ENCODE data around the gene SIGLEC9.

GRCh38 chr19:51108066-51108804, 16.5 kb upstream of the SIGLEC9 start, which contains the start of gene CTU1:
- TF ChIP-seq SUZ12 (IDR thresholded peaks at IDR 0.05; ENCODE audit: extremely low read depth, insufficient read depth, insufficient read length) (no peak), ZNF274 (IDR thresholded peaks at IDR 0.05; ENCODE audit: low read depth, low read length) (no peak), YY1 (IDR thresholded peaks at IDR 0.05; ENCODE audit: insufficient read depth, insufficient read length) (no peak)
